Measurements from ENCODE around the gene CPA3. TPM values are rescaled to one million over a fixed set of nuclear protein-coding genes. Genes with fewer than 3 reads are reported as not detected.

CPA3 gene
- total RNA-seq, 2 donors from 2014 or later, result 2.6 to 8.1 TPM

- intact Hi-C loops (cut with DNase I), result no loop called here
- no peaks in the 10 kb centered on the region for H3K9me3 ChIP-seq
- 78% methylated on average over 1 of the region's 1 CpG for WGBS
- no peaks in the 10 kb centered on the region for H3K4me1 ChIP-seq (replicated peaks)
- no peaks in the 10 kb centered on the region for H3K27me3 ChIP-seq (replicated peaks; ENCODE audit: insufficient read depth)
- DNase-seq (ENCODE audit: low spot score), result no peak
- TF ChIP-seq CTCF (IDR thresholded peaks at IDR 0.05) (no peak), POLR2A (IDR thresholded peaks at IDR 0.05) (no peak), POLR2AphosphoS5 (IDR thresholded peaks at IDR 0.05) (no peak)
- no peaks in the 10 kb centered on the region for H3K36me3 ChIP-seq
- no peak overlapping the region for H3K27ac ChIP-seq
- H3K4me3 ChIP-seq, result no peak overlapping the region
These were observed 17.7 kb upstream of the CPA3 start for GRCh38 chr3:148847351-148847750.

GRCh38 chr3:148848410-148848809 is 16.7 kb upstream of the CPA3 start:
- no peak for TF ChIP-seq POLR2AphosphoS5 (IDR thresholded peaks at IDR 0.05)
- TF ChIP-seq POLR2A (IDR thresholded peaks at IDR 0.05), result no peak
- no peak for TF ChIP-seq CTCF (IDR thresholded peaks at IDR 0.05)
- intact Hi-C loops (cut with DNase I), result no loop called here
- H3K27me3 ChIP-seq (replicated peaks; ENCODE audit: insufficient read depth), result no peaks in the 10 kb centered on the region

GRCh38 chr3:148852271-148852992 is 12.7 kb upstream of the CPA3 start:
- no peaks in the 10 kb centered on the region for H3K4me1 ChIP-seq (replicated peaks)
- H3K27ac ChIP-seq, result no peak overlapping the region
- no peaks in the 10 kb centered on the region for H3K36me3 ChIP-seq
- DNase-seq (ENCODE audit: low spot score), result no peak
- intact Hi-C loops (cut with DNase I), result no loop called here
- TF ChIP-seq CTCF (IDR thresholded peaks at IDR 0.05), result no peak
- TF ChIP-seq POLR2A (IDR thresholded peaks at IDR 0.05), result no peak
- TF ChIP-seq POLR2AphosphoS5 (IDR thresholded peaks at IDR 0.05), result no peak
- no peaks in the 10 kb centered on the region for H3K9me3 ChIP-seq
- H3K27me3 ChIP-seq (replicated peaks; ENCODE audit: insufficient read depth), result no peaks in the 10 kb centered on the region
- 74% methylated on average over 7 of the region's 7 CpGs for WGBS
- no peak overlapping the region for H3K4me3 ChIP-seq

More at GRCh38 chr3:148848410-148848809, 16.7 kb upstream of the CPA3 start:
- no peak for DNase-seq (ENCODE audit: low spot score)
- no peaks in the 10 kb centered on the region for H3K9me3 ChIP-seq
- H3K36me3 ChIP-seq, result no peaks in the 10 kb centered on the region
- H3K4me1 ChIP-seq (replicated peaks), result no peaks in the 10 kb centered on the region
- 91% methylated on average over 1 of the region's 1 CpG for whole genome bisulfite sequencing
- H3K4me3 ChIP-seq, result no peak overlapping the region
- no peak overlapping the region for H3K27ac ChIP-seq

- no peaks in the 10 kb centered on the region for H3K36me3 ChIP-seq
- TF ChIP-seq POLR2AphosphoS5 (IDR thresholded peaks at IDR 0.05), result no peak
- no peak for TF ChIP-seq CTCF (IDR thresholded peaks at IDR 0.05)
- no peak for TF ChIP-seq POLR2A (IDR thresholded peaks at IDR 0.05)
- no peaks in the 10 kb centered on the region for H3K27me3 ChIP-seq (replicated peaks; ENCODE audit: insufficient read depth)
- no peaks in the 10 kb centered on the region for H3K4me1 ChIP-seq (replicated peaks)
- WGBS, result 94% methylated on average over 2 of the region's 2 CpGs
- intact Hi-C loops (cut with DNase I), result no loop called here
- H3K4me3 ChIP-seq, result no peak overlapping the region
- no peak overlapping the region for H3K27ac ChIP-seq
- DNase-seq (ENCODE audit: low spot score), result no peak
- H3K9me3 ChIP-seq, result no peaks in the 10 kb centered on the region
These were observed 12.0 kb upstream of the CPA3 start for GRCh38 chr3:148853076-148853475.

- no peak for DNase-seq (ENCODE audit: low spot score)
- Histone ChIP-seq H3K27ac (no peak overlapping the region), H3K9me3 (no peaks in the 10 kb centered on the region), H3K4me1 (replicated peaks) (no peaks in the 10 kb centered on the region), H3K4me3 (no peak overlapping the region), H3K36me3 (no peaks in the 10 kb centered on the region), H3K27me3 (replicated peaks; ENCODE audit: insufficient read depth) (no peaks in the 10 kb centered on the region)
- TF ChIP-seq POLR2A (IDR thresholded peaks at IDR 0.05), result no peak
- no peak for TF ChIP-seq CTCF (IDR thresholded peaks at IDR 0.05)
- no peak for TF ChIP-seq POLR2AphosphoS5 (IDR thresholded peaks at IDR 0.05)
- intact Hi-C loops (cut with DNase I), result no loop called here
These were observed 11.0 kb upstream of the CPA3 start for GRCh38 chr3:148854061-148854460.
